Measurements from ENCODE around the gene SCD.

Gene SCD

DNA sequence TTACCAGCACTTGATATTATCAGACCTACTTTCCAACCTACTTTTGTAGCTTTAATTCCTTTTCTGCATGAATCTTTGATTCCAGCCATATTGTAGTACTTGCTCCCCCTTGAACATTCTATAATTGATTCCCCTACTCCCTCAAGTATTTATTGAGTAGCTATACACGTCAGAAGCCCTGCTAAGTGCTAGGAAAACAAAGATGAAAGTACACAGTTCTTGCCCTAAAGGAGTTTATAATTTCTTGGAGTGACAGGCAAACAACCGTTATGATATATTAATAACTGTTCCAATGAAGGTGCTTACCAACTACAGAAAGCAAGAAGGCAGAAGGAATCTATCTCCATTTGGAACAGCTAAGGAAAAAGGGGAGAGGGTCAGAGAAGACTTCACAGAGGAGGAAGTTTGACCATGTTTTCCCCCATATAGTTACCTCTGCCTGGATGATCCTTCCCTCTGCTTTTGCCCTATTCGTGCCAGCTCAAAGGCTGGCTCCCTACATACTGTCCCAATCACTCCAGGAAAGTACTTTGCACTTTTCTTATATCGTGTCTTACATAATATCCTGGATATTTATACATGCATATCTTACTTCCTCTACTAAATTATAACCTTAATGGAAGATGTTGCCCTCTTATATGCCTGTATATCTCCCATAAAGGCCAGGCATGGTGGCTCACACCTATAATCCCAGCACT lies 54.7 kb downstream of the SCD start:
- no peak for FAIRE-seq

- FAIRE-seq = no peak
Measured at GRCh38 chr10:100403734-100404133, 56.7 kb downstream of the SCD start.

GRCh38 chr10:100413173-100413572 lies 66.1 kb downstream of the SCD start:
- FAIRE-seq = no peak
